HCT116 (cell line): Measurements from ENCODE around the gene GPR173. TPM values are rescaled to one million over a fixed set of nuclear protein-coding genes. Genes with fewer than 3 reads are reported as not detected.

Source experiments
- ATAC-seq: fragments of 200-7000 bp; cut with Tn5 transposase; 2 replicates; pipeline ENCODE4 v1.9.1; 2020; ENCODE audit warnings: mild to moderate bottlenecking, moderate library complexity
- BruUV-seq: library from RNA; stranded (reverse); fragments of 400-500 nt; replicated peaks from 2 replicates; lab custom pipeline; 2021; lab: Mats Ljungman, UMichigan
- CTCF ChIA-PET: fragments of 300-600 bp; sonication (Branson Sonifier 250); formaldehyde crosslinking; loops from one replicate; lab custom pipeline; 2021; ENCODE audit warnings: antibody characterized with exemption; lab: Charles Lee
- POLR2A ChIA-PET: fragments of 300-600, 350-600 bp; sonication (Branson Sonifier 250); formaldehyde crosslinking; loops from one replicate; lab custom pipeline; 2021; ENCODE audit warnings: antibody characterized with exemption; lab: Charles Lee
- RAD21 ChIA-PET, 2 experiments: fragments of 300-600 bp; sonication (Branson Sonifier 250); formaldehyde crosslinking; loops; one replicate each; lab custom pipeline; 2023; ENCODE audit warnings: low total read pairs in 2 of 2; ENCODE audit not compliant: uncharacterized antibody in 2 of 2, unreplicated experiment in 2 of 2, low non-redundant PET in 1 of 2; lab: Charles Lee
- DNase-seq: peaks from one replicate; pipeline ENCODE4 v3.0.0-alpha.2; 2010; ENCODE audit warnings: low read depth, low spot score
- H2AFZ ChIP-seq: fragments of 200-600 bp; shearing (Covaris generic), sonication (generic); 2 replicates; pipeline ENCODE4 v1.6.1; 2017; ENCODE audit warnings: low read depth, mixed run types, mixed read lengths, antibody characterized with exemption, low read length; ENCODE audit not compliant: poor library complexity, severe bottlenecking
- H3K27ac ChIP-seq: 2 replicates; pipeline ENCODE4 v1.5.1; 2012; ENCODE audit warnings: low read depth, low read length
- H3K27me3 ChIP-seq: fragments of 200-600 bp; sonication (generic); 2 replicates; pipeline ENCODE4 v1.6.1; 2016; ENCODE audit warnings: mixed run types, low read length, mixed read lengths; ENCODE audit not compliant: insufficient read depth
- H3K36me3 ChIP-seq, 2 experiments: fragments of 200-500 bp in 1 of 2; fragments of 200-600 bp in 1 of 2; sonication (Bioruptor generic) in 1 of 2; sonication (generic) in 1 of 2; 2 replicates each; pipeline versions ENCODE4 v1.5.1 to v1.6.1; 2014 to 2016; ENCODE audit warnings: low read length in 2 of 2, inconsistent platforms in 1 of 2, mixed read lengths in 1 of 2, mixed run types in 1 of 2; ENCODE audit not compliant: insufficient read depth in 2 of 2, control insufficient read depth in 1 of 2
- H3K4me1 ChIP-seq, 2 experiments: fragments of 200-600 bp in 1 of 2; sonication (generic) in 1 of 2; 2 replicates each; pipeline versions ENCODE4 v1.5.1 to v1.6.1; 2012 to 2017; ENCODE audit warnings: low read length in 2 of 2, inconsistent platforms in 1 of 2, mild to moderate bottlenecking in 1 of 2, mixed read lengths in 1 of 2, mixed run types in 1 of 2, moderate library complexity in 1 of 2; ENCODE audit not compliant: insufficient read depth in 2 of 2, control insufficient read depth in 1 of 2
- H3K4me2 ChIP-seq: fragments of 200-600 bp; sonication (generic); 2 replicates; pipeline ENCODE4 v1.6.1; 2017; ENCODE audit warnings: mixed run types, low read length, mixed read lengths
- H3K4me3 ChIP-seq, 2 experiments: fragments of 200-600 bp in 1 of 2; sonication (generic) in 1 of 2; replicated peaks in 1 of 2; 2 replicates each; pipeline ENCODE4 v1.5.1; 2011 to 2016; ENCODE audit warnings: low read length in 2 of 2, control low read depth in 1 of 2, low read depth in 1 of 2, mild to moderate bottlenecking in 1 of 2, mixed read lengths in 1 of 2, mixed run types in 1 of 2
- H3K79me2 ChIP-seq: fragments of 200-600 bp; sonication (generic); 2 replicates; pipeline ENCODE4 v1.6.1; 2017; ENCODE audit warnings: mild to moderate bottlenecking, mixed run types, low read length, moderate library complexity, mixed read lengths; ENCODE audit not compliant: insufficient read depth
- H3K9ac ChIP-seq: fragments of 200-600 bp; sonication (generic); 2 replicates; pipeline ENCODE4 v1.6.1; 2016; ENCODE audit warnings: low read length, mixed read lengths
- H3K9me2 ChIP-seq: fragments of 200-600 bp; sonication (generic), shearing (Covaris generic); 2 replicates; pipeline ENCODE4 v1.6.1; 2017; ENCODE audit warnings: mixed run types, mild to moderate bottlenecking, moderate library complexity; ENCODE audit not compliant: insufficient read depth
- H3K9me3 ChIP-seq, 2 experiments: fragments of 200-500 bp in 1 of 2; fragments of 200-600 bp in 1 of 2; sonication (Bioruptor generic) in 1 of 2; sonication (generic) in 1 of 2; 2 replicates each; pipeline ENCODE4 v1.6.1; 2014 to 2017; ENCODE audit warnings: low read length in 2 of 2, mixed read lengths in 2 of 2, inconsistent platforms in 1 of 2, low read depth in 1 of 2, mild to moderate bottlenecking in 1 of 2, mixed run types in 1 of 2, moderate library complexity in 1 of 2; ENCODE audit not compliant: control insufficient read depth in 1 of 2, insufficient read depth in 1 of 2
- H4K20me1 ChIP-seq: fragments of 200-600 bp; sonication (generic), shearing (Covaris generic); 2 replicates; pipeline ENCODE4 v1.6.1; 2017; ENCODE audit warnings: mixed run types, mild to moderate bottlenecking, moderate library complexity; ENCODE audit not compliant: insufficient read depth
- ATF3 ChIP-seq: IDR thresholded peaks from 2 replicates; pipeline ENCODE4 v1.6.1; 2012
- CEBPB ChIP-seq: IDR thresholded peaks from 2 replicates; pipeline ENCODE4 v1.6.1; 2012; ENCODE audit warnings: low read depth
- CTCF ChIP-seq, 3 experiments: fragments of 200-600 bp in 1 of 3; sonication (generic) in 1 of 3; IDR thresholded peaks in 2 of 3; conservative IDR thresholded peaks in 1 of 3; 2 replicates each; pipeline ENCODE4 v1.5.1; 2012 to 2017; ENCODE audit warnings: low read depth in 2 of 3, low read length in 2 of 3, antibody characterized with exemption in 1 of 3, borderline replicate concordance in 1 of 3, control low read depth in 1 of 3, mild to moderate bottlenecking in 1 of 3, mixed read lengths in 1 of 3, mixed run types in 1 of 3, moderate library complexity in 1 of 3; ENCODE audit not compliant: insufficient read depth in 1 of 3
- ELF1 ChIP-seq: IDR thresholded peaks from 2 replicates; pipeline ENCODE4 v1.6.1; 2012; ENCODE audit warnings: low read depth, borderline replicate concordance
- FOSL1 ChIP-seq: IDR thresholded peaks from 2 replicates; pipeline ENCODE4 v1.6.1; 2012; ENCODE audit warnings: low read depth
- JUND ChIP-seq: IDR thresholded peaks from 2 replicates; pipeline ENCODE4 v1.6.1; 2012
- MAX ChIP-seq: IDR thresholded peaks from 2 replicates; pipeline ENCODE4 v1.6.1; 2012
- RAD21 ChIP-seq: IDR thresholded peaks from 2 replicates; pipeline ENCODE4 v1.6.1; 2012; ENCODE audit warnings: low read depth, mild to moderate bottlenecking
- REST ChIP-seq: IDR thresholded peaks from 2 replicates; pipeline ENCODE4 v1.6.1; 2012; ENCODE audit warnings: low read depth
- SIN3A ChIP-seq: IDR thresholded peaks from 2 replicates; pipeline ENCODE4 v1.6.1; 2012; ENCODE audit warnings: low read depth
- SRF ChIP-seq: IDR thresholded peaks from 2 replicates; pipeline ENCODE4 v1.6.1; 2012; ENCODE audit warnings: low read depth
- ZBTB33 ChIP-seq: IDR thresholded peaks from 2 replicates; pipeline ENCODE4 v1.6.1; 2011; ENCODE audit warnings: mild to moderate bottlenecking, low read length, moderate library complexity; ENCODE audit not compliant: insufficient replicate concordance; ENCODE audit errors: extremely low read depth
- ZFX ChIP-seq: fragments of 450-650 bp; IDR thresholded peaks from 2 replicates; pipeline ENCODE4 v1.6.1; 2017
- ZNF274 ChIP-seq: fragments of 200-500 bp; sonication (Bioruptor generic); IDR thresholded peaks from 2 replicates; pipeline ENCODE4 v1.6.1; 2014; ENCODE audit warnings: mild to moderate bottlenecking, low read depth, low read length, inconsistent platforms
- intact Hi-C: fragments of 100-400 bp; cut with micrococcal nuclease; formaldehyde crosslinking; loops from 2 replicates; pipeline ENCODE4 v1.10.0; 2022
- total RNA-seq: library from RNA; stranded (reverse); gene quantifications from one replicate; pipeline ENCODE4 v1.2.1, GENCODE V29; 2021; ENCODE audit not compliant: unreplicated experiment

Gene GPR173
- total RNA-seq, 1 experiment from 2014 or later = 3.4 TPM

- CTCF ChIA-PET = no interaction called here
- POLR2A ChIA-PET = no interaction called here
- no peak for ATAC-seq
- Histone ChIP-seq H3K4me1 (peaks cover 6 to 8% of the 10 kb centered on the region in 2 experiments; a peak in 3 of 4 replicates), H3K27ac (no peak overlapping the region), H3K27me3 (no peaks in the 10 kb centered on the region), H3K9ac (no peak overlapping the region), H3K9me3 (no peaks in the 10 kb centered on the region), H3K4me3 (peak overlapping the region; percentile 45 to 52), H2AFZ (no peak overlapping the region), H3K9me2 (no peaks in the 10 kb centered on the region), H3K36me3 (no peaks in the 10 kb centered on the region), H3K4me2 (peak overlapping the region; percentile 67), H4K20me1 (no peaks in the 10 kb centered on the region), H3K79me2 (no peaks in the 10 kb centered on the region)
- intact Hi-C loops = no loop called here
- BruUV-seq = no TSS peak
- TF ChIP-seq ZBTB33 = no peak
- TF ChIP-seq REST = no peak
- no peak for TF ChIP-seq CTCF (IDR thresholded peaks at IDR 0.05 in 2 of 3, conservative IDR thresholded peaks at IDR 0.05 in 1 of 3; ENCODE audit: borderline replicate concordance in 1 of 3, insufficient read depth in 1 of 3, low read depth in 2 of 3, low read length in 2 of 3)
- TF ChIP-seq RAD21 = no peak
- no peak for TF ChIP-seq SRF
- no peak for TF ChIP-seq ZNF274
- TF ChIP-seq ELF1 = no peak
- no peak for TF ChIP-seq ATF3
- TF ChIP-seq MAX = no peak
- no peak for TF ChIP-seq SIN3A
- no peak for TF ChIP-seq CEBPB
- no peak for TF ChIP-seq ZFX
- no peak for TF ChIP-seq JUND
- TF ChIP-seq FOSL1 = no peak
- RAD21 ChIA-PET = no interaction called here
- DNase-seq = no peak
These were observed 533 bp downstream of the GPR173 start for GRCh38 chrX:53049127-53049517.
